Measurements from ENCODE around the gene POTEC.
"Not testable (repeated sequence)": the region's sequence is repeated elsewhere in the genome, so short reads cannot be mapped to it uniquely, and the experiment has no call there.

The POTEC gene

DNA sequence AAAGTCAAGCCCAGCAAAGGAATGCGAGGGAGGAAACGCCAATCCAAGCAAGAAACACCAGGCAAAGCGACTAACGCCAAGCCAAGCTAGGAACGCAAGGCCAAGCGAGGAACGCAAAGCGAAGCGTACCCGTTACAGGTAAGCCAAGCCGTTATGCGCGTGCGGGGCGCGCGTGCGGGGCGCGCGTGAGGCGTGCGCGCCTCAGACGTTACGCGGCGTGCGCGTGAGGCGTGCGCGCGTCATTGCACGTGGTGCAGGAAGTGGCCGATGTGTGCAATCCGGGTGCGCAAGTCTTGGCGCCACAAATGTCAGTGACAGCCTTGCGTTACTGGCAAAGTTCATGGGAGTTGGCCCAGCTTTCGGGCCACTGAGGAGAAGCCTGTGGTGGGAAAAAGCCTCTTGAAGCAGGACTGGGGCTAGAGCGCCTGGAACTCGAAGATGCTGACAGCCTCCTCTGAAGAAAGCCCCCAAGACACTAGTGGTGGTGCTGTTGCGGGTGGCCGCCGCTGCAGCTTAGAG is at the start of gene POTEC:
Gene POTEC (minus strand): TSS at position 155 of the 519 bp plus-strand sequence. CDS start 454 bp downstream, outside the sequence.
- DNase-seq (ENCODE audit: low read depth) = not testable (repeated sequence)

DNA sequence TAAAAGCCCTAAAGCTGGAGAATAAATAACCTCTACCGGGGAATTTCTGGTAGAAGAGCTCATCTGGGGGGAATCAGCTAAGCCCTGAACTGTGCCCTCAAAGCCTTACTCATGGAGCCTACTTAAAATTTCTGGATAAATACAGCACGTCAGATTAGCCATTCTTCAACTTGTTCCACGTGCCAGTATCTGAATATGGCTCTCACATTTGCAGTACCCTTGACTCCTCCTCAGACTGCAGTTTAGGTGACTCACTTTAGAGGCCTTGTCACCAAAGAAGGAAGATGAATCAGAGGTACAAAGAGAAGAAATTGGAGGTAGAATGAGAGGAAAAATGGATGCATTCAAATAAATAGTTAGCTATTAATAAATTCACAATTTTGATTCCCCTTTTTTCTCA is 34.6 kb upstream of the POTEC start:
- DNase-seq (ENCODE audit: low read depth) = peak; percentile 16

DNA sequence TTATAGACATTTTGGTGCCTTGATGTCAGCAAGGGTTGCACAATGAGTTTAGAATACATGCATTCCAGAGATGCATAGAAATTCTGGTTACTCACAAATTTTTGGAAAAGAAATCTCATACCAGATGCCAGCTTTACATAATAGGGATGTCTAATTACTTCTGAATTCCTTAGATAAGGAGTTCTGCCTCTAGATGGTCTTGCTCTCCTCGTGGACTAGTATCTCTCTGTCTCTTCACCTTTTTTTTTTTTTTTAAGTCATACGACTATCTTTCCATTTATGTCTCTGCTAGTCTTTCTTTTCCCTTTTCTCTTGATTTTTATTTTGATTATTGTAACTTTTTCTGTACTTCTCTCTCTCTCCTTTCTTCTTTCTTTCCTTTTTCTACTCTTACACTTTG is 16.1 kb upstream of the POTEC start:
- DNase-seq (ENCODE audit: low read depth) = not testable (repeated sequence)

DNA sequence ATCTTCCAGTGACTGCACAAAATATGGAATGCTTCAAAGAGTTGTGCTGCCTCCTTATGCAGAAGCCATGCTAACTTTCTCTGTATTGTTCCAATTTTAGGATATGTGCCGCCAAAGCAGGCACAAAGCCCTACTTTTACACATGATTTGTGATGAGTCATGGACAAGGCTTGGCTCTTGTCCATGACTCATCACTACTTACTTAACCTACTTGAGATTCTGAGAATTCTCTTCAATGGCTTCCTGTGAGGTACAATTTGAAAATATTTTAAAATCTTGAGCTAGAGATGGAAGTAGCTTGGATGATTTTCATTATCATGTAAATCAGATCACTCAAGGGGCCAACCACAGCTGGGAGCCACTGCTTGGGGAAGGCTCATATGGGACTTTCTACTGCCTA is 11.7 kb downstream of the POTEC start:
- peak; percentile 45 for DNase-seq (ENCODE audit: low read depth)

DNA sequence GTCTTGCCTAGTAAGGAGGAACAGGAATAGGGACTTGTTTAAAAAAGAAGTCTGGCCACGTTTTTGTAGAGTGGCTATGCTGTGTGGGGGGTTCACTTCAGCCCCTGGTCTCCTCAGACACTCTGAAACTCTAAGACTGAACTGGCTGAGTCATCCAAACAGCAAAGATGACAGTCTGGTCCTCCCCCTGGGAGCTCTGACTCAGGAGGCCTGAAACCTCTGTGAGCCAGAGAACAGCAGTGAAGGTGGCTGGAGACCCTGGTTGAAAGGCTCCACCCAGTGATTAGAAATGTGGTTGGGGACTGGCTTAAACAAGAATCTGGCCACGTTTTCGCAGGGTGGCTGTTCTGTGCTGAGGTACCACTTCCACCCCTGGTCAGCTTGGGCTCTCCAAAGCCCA is 32.7 kb downstream of the POTEC start:
- peak; percentile 13 for DNase-seq (ENCODE audit: low read depth)

DNA sequence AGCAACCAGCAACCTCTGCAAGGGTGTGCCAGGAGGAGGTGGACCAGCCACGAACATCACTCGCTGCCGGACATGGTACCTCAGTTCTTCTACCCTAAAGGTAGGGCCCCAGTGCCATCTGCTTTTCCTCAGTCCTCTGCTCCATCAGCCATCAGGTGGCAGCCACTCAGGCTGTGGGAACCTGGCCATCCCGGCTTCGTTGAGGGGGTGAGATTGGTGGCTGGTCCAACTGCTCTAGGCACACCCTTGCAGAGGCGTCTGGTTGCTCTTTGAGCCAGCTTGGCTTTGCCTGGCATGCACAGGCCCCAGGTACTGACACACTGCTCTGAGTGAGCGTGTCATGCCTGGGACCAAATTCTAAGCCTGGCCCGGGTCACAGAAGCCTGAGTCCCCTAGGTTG is 39.7 kb downstream of the POTEC start:
- DNase-seq (ENCODE audit: low read depth) = not testable (repeated sequence)

DNA sequence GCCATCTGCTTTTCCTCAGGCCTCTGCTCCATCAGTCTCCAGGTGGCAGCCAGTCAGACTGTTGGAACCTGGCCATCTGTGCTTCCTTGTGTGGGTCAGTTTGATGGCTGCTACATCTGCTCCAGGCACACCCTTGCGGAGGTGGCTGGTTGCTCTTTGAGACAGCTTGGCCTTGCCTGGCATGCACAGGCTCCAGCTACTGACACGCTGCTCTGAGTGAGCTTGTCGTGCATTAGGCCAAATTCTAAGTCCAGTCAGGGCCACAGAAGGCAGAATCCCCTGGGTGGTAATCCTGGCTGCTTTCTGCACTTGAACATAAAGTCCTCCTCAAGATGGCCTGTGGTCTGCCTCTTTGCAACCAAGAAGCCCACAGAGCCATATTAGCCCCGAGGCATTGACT is 41.5 kb downstream of the POTEC start:
- DNase-seq (ENCODE audit: low read depth) = not testable (repeated sequence)

DNA sequence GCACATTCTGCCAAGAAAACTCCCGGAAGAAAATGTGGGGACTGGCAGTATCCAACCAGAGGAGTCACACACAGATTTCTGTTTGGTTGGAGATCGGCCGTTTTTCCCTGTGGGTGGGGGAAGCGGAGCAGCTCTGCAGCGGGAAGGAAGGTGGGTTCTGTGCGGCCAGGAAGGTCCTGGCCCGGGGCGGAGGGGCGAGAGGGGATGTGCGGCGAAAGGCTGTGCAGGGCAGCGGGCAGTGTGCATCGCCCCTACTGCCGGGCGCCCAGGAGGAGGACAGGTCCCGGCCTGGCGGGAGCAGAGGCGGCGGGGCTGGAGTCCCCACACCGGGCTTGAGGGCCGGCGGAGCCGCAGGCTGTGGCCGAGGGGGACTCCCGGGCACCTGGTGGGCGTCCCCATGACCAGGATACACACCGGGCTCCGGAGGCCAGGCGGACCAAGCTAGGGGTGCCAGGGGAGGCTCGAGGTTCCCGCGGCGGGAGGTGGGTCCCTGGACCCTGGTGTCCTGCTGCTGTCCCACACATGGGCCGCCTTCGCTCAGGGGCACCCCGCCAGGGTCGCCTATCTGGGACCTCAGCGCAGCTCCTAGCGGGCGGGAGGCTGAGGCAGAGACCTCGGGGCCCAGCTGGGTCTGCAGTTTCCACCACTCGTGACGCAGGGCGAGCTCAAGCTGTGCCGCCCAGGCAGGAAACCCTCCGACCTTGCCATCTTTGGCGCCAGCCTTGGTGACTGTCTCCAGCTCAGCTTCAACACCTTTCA is 54.0 kb downstream of the POTEC start:
- not testable (repeated sequence) for DNase-seq (ENCODE audit: low read depth)

DNA sequence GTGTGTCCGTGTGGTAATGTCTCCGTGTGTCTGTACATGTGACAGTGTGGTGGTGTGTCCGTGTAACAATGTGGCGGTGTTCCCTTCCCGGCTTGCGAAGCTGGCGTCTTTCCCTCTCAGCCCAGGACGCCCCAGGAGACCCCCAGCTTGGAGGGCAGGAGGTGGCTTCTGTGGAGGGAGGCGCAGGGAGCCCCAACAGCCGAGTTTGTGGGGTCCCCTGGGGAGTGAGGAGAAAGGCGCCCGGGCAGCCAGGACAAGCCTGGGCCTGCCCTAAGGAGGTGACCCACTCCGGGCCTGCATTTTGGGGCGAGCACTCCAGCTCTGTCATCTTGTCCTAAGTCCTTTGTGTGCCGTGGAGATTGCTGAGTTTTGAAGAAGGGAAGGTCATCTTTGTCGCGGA is 54.6 kb downstream of the POTEC start:
- not testable (repeated sequence) for DNase-seq (ENCODE audit: low read depth)

DNA sequence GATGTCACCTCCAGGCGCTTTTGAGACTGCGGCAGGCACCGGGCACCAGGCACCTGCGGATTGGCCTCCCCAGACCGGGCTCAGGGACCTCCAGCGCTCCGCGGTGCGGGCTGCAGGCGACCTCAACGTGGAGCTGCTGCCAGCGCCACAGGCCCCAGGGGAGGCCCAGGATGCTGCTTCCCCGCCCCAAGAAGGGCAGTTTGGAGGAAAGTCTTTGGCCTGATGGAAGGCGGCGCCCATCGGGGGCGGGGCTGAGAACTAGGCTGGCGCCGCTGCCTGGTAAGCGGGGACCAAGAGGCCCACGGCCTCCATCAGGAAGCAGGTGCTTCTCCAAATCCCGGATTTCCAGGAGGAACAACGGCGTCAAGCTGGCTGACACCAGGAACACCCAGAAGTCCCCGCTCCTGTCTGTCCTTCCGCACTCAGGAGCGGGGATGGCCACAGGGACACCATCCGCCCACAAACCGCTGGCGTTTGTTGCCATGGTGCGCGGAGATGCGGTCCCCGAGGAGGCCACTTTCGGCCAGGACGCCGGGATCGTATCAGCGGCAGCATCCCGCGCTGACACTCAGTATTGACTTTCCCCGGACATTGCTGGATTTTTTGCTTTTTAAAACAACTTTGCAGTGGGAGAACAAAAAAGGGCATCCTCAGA is 56.3 kb downstream of the POTEC start:
- not testable (repeated sequence) for DNase-seq (ENCODE audit: low read depth)

DNA sequence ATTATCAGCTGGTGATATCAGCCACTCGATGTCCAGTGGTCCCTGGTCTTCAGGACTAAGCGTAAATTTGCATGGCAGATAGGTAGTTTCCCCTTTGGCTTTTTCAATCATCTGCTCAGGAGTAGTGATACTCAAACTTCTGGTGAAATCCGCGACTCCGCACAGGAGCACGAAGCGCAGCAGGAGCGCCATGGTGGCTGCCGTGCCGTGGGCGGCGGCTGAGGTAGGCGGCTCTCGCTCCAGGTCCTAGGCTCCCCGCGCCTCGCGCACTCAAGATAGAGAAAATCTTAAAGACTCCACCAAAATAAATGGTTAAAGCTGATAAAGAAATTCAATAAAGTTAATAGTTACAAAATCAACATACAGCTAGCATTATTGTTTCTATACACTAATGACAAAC is 64.3 kb downstream of the POTEC start:
- DNase-seq (ENCODE audit: low read depth) = not testable (repeated sequence)

DNA sequence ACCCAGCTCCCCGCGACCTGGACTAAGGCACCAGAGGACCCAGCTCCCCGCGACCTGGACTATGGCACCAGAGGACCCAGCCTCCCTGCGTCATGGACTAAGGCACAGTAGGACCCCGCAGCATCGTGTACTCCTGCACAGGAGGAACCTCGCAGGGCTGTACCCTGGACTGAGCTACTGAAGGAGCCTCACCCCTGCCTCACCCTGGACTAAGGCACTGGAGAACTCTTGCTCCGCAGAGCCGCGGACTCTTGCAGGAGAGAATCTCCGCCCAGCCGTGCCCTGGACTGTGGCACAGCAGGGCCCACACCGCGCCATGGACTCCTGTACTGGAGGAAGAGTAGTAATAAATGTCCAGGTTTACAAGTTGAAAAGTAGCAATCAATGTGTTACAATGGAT is 67.9 kb downstream of the POTEC start:
- DNase-seq (ENCODE audit: low read depth) = not testable (repeated sequence)

DNA sequence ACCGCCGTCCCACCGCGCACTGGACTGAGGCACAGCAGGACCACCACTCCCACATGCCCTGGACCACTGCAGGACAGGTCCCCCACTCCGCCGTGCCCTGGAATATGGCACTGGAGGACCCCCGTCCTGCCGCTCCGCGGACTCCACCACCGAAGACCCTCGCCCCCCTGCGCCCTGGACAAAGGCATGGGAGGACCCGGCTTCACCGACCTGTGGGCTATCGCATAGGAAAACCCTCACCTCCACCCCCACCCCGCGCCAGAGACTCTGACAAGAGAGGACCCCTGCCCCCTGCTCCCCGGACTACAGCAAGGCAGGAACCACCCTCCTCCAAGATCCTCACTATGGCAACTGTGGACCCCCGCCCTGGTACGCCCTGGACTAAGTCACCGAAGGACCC is 68.6 kb downstream of the POTEC start:
- not testable (repeated sequence) for DNase-seq (ENCODE audit: low read depth)

DNA sequence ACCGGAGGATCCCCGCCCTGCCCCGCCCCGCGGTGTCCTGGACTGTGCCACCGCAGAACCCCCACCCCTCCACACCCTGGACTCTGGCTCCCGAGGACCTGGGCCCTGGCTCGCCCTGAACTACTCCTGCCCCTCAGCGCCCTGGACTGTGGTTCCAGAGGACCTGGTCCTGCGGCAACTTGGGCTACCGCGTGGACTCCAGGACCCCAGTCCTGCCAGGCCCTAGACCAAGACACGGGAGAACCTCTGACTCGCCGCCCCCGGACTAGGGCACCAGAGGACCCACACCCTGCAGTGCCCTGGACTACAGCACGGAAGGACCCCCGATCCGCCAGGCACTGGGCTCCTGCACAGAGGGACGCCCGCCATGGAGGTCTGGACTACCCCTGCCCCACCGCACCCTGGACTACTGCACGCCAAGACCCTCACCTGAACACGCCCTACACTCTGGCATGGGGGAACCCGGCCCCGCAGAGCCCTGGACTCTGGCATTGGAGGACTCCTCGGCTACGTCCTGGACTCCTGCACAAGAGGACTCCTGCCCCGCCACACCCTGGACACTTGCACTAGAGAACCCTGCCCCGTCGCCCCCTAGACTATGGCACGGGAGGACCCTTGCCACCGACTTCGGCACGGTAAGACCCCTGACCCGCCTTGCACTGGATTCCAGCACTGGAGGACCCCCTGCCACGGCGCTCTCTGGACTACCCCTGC is 69.2 kb downstream of the POTEC start:
- DNase-seq (ENCODE audit: low read depth) = not testable (repeated sequence)

DNA sequence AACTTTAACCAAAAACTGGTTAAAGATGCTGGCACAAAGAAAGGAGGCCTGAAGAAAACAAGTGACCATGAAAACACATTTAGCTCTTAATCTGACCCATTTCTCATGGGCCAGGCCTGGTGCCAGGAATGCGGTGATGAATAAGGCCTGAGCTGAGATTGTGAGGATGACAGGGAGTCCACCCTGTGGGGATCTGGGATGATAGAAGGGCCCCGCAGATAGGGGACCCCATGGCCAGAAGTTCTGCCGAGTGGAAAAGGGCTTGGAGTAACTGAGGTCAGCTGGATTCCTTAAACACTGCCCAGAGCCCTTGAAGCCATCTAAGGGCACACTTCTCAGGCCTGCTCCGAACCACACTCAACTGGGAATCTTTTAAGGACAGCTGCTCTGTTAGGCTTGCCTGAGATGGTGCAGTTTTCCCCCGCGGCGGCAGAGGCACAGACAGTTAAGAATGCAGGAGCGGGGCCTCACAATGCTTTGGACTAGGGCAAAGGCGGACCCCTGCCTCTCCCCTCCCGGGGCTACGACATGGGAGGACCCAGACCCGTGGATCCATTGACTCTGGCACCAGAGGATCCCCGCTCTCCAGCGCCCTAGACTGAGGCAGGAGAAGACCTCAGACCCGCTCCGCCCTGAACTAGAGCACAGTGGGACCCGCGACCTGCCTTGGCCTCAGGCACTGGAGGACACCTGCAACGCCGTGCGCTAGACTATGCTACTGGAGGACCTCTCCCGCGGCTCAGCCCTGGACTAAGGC is 70.0 kb downstream of the POTEC start:
- DNase-seq (ENCODE audit: low read depth) = not testable (repeated sequence)

DNA sequence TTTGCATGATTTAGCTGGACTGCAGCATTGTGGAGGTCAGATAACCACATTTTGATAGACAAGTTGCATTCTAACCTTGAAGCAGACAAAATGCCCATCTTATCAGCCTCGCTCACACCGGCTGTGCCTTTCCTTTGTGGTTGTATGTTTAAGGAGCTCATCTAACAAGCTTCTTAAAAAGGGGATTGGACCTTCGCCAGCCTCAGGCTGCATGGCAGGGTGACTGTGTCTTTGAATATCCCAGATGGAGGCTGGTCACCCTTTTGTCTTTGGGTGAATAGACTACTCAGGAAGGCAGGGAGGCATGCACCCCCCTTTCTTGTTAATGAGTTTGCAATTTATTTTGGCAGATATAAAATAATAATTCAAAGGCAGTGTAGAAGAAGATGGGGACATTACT is 72.1 kb downstream of the POTEC start:
- DNase-seq (ENCODE audit: low read depth) = not testable (repeated sequence)

DNA sequence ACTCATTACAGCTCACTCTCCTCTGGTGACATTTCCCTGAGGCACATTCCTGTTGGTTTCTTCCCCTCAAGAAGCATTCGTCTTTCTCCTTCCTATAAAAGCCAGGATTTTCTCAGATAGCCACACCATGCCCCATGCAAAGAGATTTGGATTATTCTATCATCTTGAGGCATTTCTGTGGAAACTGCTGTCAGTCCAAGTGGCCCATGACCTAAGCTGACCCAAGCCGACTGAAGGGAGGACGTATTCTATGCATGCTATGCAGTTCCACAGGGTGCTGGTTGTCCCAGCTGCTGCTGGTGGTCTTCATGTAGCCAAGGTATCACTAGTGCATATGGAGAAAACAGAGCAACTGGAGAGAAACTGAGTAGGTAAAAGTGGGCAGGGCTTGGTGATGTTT is 73.0 kb downstream of the POTEC start:
- peak; percentile 33 for DNase-seq (ENCODE audit: low read depth)

DNA sequence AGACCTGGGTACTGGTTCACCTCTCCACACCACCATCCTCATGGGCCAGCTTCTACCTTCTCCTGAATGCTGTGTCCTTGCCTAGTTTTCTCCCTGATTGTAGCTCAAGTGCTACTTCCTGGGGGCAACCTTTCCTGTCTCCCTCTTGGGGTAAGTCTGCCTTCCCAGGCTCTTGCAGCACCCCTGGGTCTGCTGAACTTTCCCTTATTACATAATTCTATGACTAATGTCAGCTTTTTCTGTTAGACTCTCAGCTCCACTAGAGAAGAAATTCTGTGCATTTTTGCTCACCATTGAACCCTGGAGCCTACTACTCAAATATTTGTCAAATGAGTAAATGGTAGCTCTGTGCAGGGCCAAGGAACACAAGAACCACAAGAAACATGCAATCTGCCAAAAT is 73.4 kb downstream of the POTEC start:
- peak; percentile 84 for DNase-seq (ENCODE audit: low read depth)

DNA sequence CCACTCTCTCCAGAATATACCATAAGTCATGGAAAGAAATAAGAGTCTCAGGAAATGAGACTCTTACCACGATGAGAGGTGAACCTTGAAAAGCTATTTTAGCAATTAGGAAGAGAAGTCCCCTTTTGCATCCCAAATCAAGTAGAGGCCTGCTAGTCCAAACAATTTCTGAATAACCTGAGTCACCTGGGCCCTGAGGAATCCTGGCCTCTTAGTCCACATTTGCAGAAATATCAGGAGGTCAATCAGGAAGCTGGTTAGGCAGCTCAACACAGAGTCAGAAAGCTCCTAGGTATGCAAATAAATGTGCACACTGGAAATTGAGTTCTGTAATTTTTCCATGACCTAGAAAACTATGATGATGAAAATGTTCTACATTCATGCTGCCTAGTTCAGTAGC is 77.4 kb downstream of the POTEC start:
- not testable (repeated sequence) for DNase-seq (ENCODE audit: low read depth)
